ENCODE results near the gene LRRC70.

DNA sequence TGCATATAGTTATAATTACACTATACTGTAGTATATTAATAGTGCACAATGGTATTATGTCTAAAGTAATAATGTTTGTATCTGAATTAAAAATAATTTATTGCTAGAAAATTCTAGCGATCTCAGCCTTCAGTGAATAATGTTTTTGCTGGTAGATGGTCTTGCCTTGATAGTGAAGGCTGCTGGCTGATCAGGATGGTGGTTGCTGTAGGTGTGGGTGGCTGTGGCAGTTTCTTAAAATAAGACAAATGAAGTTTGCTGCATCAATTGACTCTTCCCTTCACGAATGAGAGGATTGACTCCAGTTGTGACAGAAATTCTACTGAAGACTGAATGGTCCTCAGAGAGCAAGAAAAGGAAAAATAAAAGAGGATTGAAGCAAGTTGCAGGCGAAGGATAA lies 19.7 kb upstream of the LRRC70 start:
- TF ChIP-seq, protein P1, sequence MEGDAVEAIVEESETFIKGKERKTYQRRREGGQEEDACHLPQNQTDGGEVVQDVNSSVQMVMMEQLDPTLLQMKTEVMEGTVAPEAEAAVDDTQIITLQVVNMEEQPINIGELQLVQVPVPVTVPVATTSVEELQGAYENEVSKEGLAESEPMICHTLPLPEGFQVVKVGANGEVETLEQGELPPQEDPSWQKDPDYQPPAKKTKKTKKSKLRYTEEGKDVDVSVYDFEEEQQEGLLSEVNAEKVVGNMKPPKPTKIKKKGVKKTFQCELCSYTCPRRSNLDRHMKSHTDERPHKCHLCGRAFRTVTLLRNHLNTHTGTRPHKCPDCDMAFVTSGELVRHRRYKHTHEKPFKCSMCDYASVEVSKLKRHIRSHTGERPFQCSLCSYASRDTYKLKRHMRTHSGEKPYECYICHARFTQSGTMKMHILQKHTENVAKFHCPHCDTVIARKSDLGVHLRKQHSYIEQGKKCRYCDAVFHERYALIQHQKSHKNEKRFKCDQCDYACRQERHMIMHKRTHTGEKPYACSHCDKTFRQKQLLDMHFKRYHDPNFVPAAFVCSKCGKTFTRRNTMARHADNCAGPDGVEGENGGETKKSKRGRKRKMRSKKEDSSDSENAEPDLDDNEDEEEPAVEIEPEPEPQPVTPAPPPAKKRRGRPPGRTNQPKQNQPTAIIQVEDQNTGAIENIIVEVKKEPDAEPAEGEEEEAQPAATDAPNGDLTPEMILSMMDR (conservative IDR thresholded peaks at IDR 0.05; ENCODE audit: low read depth in 2 of 2) = no peak
- TF ChIP-seq CREB1 (CRISPR knock-in tag; IDR thresholded peaks at IDR 0.05; ENCODE audit: low read depth) = no peak

Measured in GM23338 (cell line).